GM10248 (cell line): ENCODE results near the gene GAGE10.

ENCODE experiments used
- CTCF ChIA-PET: fragments of 300-600 bp; sonication (Branson Sonifier 250); formaldehyde crosslinking; extraction: SDS; loops from one replicate; lab custom pipeline; 2021; ENCODE audit warnings: antibody characterized with exemption; lab: Yijun Ruan, JAX
- POLR2A ChIA-PET: fragments of 350-650 bp; sonication (Branson Sonifier 250); formaldehyde crosslinking; extraction: SDS; loops from one replicate; lab custom pipeline; 2020; ENCODE audit warnings: antibody characterized with exemption; lab: Yijun Ruan, JAX
- DNase-seq: peaks from one replicate; pipeline ENCODE4 v3.0.0; 2012; ENCODE audit errors: extremely low spot score
- CTCF ChIP-seq: IDR thresholded peaks from 2 replicates; pipeline ENCODE4 v1.5.1; 2012; ENCODE audit warnings: mild to moderate bottlenecking, low read depth; ENCODE audit errors: extremely low read depth, missing control alignments, control extremely low read depth

Gene GAGE10

GRCh38 chrX:49303346-49303745, at the start of gene GAGE10:
Gene GAGE10, plus strand, starts transcription at chrX:49303646. Its CDS starts 1,214 bp downstream, at chrX:49304860.
- POLR2A ChIA-PET, result no interaction called here
- DNase-seq, result no peak
- CTCF ChIA-PET, result no interaction called here
- no peak for TF ChIP-seq CTCF

- DNase-seq, result no peak
- POLR2A ChIA-PET, result no interaction called here
- CTCF ChIA-PET, result interaction anchor here (1.8 kb wide), 1 partner anchor 62 kb away, joined by 4 read pairs; no protein-coding TSS in a partner anchor
- TF ChIP-seq CTCF, result no peak
Measured at GRCh38 chrX:49254639-49255038, 48.8 kb upstream of the GAGE10 start.

- POLR2A ChIA-PET, result interaction anchor here (0.7 kb wide), 1 partner anchor 13 kb away, joined by 3 read pairs; the partner anchor contains the start of gene PPP1R3F
- CTCF ChIA-PET, result interaction anchor here (1.9 kb wide), 1 partner anchor 64 kb away, joined by 5 read pairs; no protein-coding TSS in a partner anchor
- no peak for DNase-seq
- TF ChIP-seq CTCF, result no peak
Measured at GRCh38 chrX:49256268-49256995, 47.0 kb upstream of the GAGE10 start.

- ChIA-PET POLR2A (interaction anchor here (0.7 kb wide), 1 partner anchor 12 kb away, joined by 3 read pairs; the partner anchor contains the start of gene PPP1R3F), CTCF (interaction anchor here (1.9 kb wide), 1 partner anchor 65 kb away, joined by 5 read pairs; no protein-coding TSS in a partner anchor)
- TF ChIP-seq CTCF, result no peak
Measured at GRCh38 chrX:49257074-49257790, 46.2 kb upstream of the GAGE10 start.

GRCh38 chrX:49257846-49258748, 45.3 kb upstream of the GAGE10 start:
- POLR2A ChIA-PET, result interaction anchor here (0.6 to 1.6 kb wide), 2 partner anchors 9 to 11 kb away, joined by 4 to 5 read pairs; no protein-coding TSS in a partner anchor
- CTCF ChIA-PET, result interaction anchor here (1.9 kb wide), 1 partner anchor 66 kb away, joined by 5 read pairs; no protein-coding TSS in a partner anchor
- TF ChIP-seq CTCF, result no peak

More at GRCh38 chrX:49257074-49257790, 46.2 kb upstream of the GAGE10 start:
- DNase-seq, result no peak

GRCh38 chrX:49258749-49259124, 44.7 kb upstream of the GAGE10 start:
- POLR2A ChIA-PET, result interaction anchor here (0.6 to 1.6 kb wide), 2 partner anchors 10 kb away, joined by 4 to 5 read pairs; no protein-coding TSS in a partner anchor
- no peak for DNase-seq
- CTCF ChIA-PET, result no interaction called here
- no peak for TF ChIP-seq CTCF

More at GRCh38 chrX:49257846-49258748, 45.3 kb upstream of the GAGE10 start:
- no peak for DNase-seq
